Sigmoid colon (tissue), 7 donors: Measurements from ENCODE around the gene SULT1E1. TPM values are rescaled to one million over a fixed set of nuclear protein-coding genes. Genes with fewer than 3 reads are reported as not detected.

Experiments used
- DNase-seq: peaks from one replicate; pipeline ENCODE4 v3.0.0-alpha.2; 2019
- H3K27ac ChIP-seq, 4 donors: fragments of 200-600 bp; sonication (generic); one replicate each; pipeline ENCODE4 v1.5.1; 2016 to 2019; ENCODE audit warnings: mild to moderate bottlenecking in 1 of 4
- H3K27me3 ChIP-seq, 3 donors: fragments of 200-600 bp; sonication (generic); one replicate each; pipeline ENCODE4 v1.5.1; 2019; ENCODE audit warnings: mild to moderate bottlenecking in 1 of 3
- H3K36me3 ChIP-seq, 4 donors: fragments of 200-600 bp; sonication (generic); one replicate each; pipeline ENCODE4 v1.5.1; 2016 to 2019
- H3K4me1 ChIP-seq, 4 donors: fragments of 200-600 bp; sonication (generic); one replicate each; pipeline ENCODE4 v1.5.1; 2017 to 2019
- H3K4me3 ChIP-seq, 4 donors: fragments of 200-600 bp; sonication (generic); one replicate each; pipeline ENCODE4 v1.5.1; 2017 to 2019; ENCODE audit warnings: mild to moderate bottlenecking in 2 of 4, moderate library complexity in 1 of 4
- H3K9me3 ChIP-seq, 4 donors: fragments of 200-600 bp in 3 of 4; sonication (generic) in 3 of 4; one replicate each; pipeline versions ENCODE4 v1.5.1 to v1.6.1; 2013 to 2019
- EP300 ChIP-seq, 4 donors: sonication (generic); formaldehyde crosslinking; IDR thresholded peaks; one replicate each; pipeline ENCODE4 v1.6.1; 2017; ENCODE audit warnings: antibody characterized with exemption in 4 of 4
- POLR2A ChIP-seq, 2 donors: fragments of 450-650 bp; IDR thresholded peaks; one replicate each; pipeline ENCODE4 v1.6.1; 2016; ENCODE audit warnings: antibody characterized with exemption in 2 of 2, mild to moderate bottlenecking in 2 of 2, moderate library complexity in 2 of 2
- POLR2AphosphoS5 ChIP-seq, 4 donors: sonication (generic); formaldehyde crosslinking; IDR thresholded peaks; one replicate each; pipeline ENCODE4 v1.6.1; 2017; ENCODE audit warnings: antibody characterized with exemption in 4 of 4
- WGBS, 2 donors: extraction: QIAGEN DNeasy Blood & Tissue Kit; methylation state at CpG; one replicate each; pipeline ENCODE4 v1.1.7; 2013; 5-methylcytosine and 5-hydroxymethylcytosine counted together
- intact Hi-C: fragments of 100-400 bp; cut with DNase I; formaldehyde crosslinking; loops from one replicate; pipeline ENCODE4 v1.15.1; 2023
- polyA plus RNA-seq, 3 donors: library from polyadenylated mRNA; stranded (reverse); fragments of 200-250 nt; gene quantifications; one replicate each; pipeline ENCODE4 v1.2.3, GENCODE V29; 2013
- total RNA-seq, 4 donors: library from RNA; depleted of rRNA; stranded (reverse); fragments of >200 nt; gene quantifications; one replicate each; pipeline ENCODE4 v1.1.0, GENCODE V29; 2016
- TF ChIP-seq, protein P1 (sequence below), 4 experiments: fragments of 450-650 bp in 3 of 4; fragments of 200-600 bp in 1 of 4; IDR thresholded peaks; one replicate each; pipeline ENCODE4 v1.5.1; 2016 to 2019; ENCODE audit warnings: antibody characterized with exemption in 4 of 4, mild to moderate bottlenecking in 3 of 4, moderate library complexity in 2 of 4
- donor health status: healthy with polysubstance abuse.
- donor health status: Bipolar disorder and iron deficiency.
- donor health status: healthy.

The SULT1E1 gene
- total and polyA plus RNA-seq, 7 donors = 0.69 TPM; not detected in 6

DNA sequence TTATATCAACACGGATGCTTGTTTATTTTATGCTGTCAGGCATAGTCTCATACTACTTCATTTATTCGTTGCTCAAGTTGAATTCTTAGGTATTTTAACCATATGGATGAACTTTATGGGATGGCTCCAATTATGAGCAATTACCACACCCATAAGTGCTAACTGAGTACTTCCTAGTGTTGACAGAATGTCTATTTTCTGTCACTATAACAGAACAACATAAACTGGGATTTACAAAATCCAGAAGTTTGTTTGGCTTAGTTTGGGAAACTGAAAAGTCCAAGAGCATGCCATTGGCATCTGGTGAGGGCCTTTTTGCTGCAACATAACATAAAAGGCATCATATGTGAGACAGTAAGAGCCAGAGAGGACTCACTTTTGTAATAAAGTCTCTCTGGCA, 21.0 kb downstream of the SULT1E1 start:
- no peak overlapping the region for H3K27ac ChIP-seq
- intact Hi-C loops = no loop called here
- TF ChIP-seq POLR2AphosphoS5 (IDR thresholded peaks at IDR 0.05) = no peak
- TF ChIP-seq, protein P1, sequence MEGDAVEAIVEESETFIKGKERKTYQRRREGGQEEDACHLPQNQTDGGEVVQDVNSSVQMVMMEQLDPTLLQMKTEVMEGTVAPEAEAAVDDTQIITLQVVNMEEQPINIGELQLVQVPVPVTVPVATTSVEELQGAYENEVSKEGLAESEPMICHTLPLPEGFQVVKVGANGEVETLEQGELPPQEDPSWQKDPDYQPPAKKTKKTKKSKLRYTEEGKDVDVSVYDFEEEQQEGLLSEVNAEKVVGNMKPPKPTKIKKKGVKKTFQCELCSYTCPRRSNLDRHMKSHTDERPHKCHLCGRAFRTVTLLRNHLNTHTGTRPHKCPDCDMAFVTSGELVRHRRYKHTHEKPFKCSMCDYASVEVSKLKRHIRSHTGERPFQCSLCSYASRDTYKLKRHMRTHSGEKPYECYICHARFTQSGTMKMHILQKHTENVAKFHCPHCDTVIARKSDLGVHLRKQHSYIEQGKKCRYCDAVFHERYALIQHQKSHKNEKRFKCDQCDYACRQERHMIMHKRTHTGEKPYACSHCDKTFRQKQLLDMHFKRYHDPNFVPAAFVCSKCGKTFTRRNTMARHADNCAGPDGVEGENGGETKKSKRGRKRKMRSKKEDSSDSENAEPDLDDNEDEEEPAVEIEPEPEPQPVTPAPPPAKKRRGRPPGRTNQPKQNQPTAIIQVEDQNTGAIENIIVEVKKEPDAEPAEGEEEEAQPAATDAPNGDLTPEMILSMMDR (IDR thresholded peaks at IDR 0.05) = no peak
- no peak for TF ChIP-seq EP300 (IDR thresholded peaks at IDR 0.05)
- TF ChIP-seq POLR2A (IDR thresholded peaks at IDR 0.05) = no peak
- H3K36me3 ChIP-seq = no peaks in the 10 kb centered on the region
- no peaks in the 10 kb centered on the region for H3K4me1 ChIP-seq
- DNase-seq = no peak
- no peaks in the 10 kb centered on the region for H3K27me3 ChIP-seq
- H3K4me3 ChIP-seq = no peak overlapping the region
- 48 to 77% methylated on average over 2 of the region's 2 CpGs for WGBS, 2 donors
- no peaks in the 10 kb centered on the region for H3K9me3 ChIP-seq

DNA sequence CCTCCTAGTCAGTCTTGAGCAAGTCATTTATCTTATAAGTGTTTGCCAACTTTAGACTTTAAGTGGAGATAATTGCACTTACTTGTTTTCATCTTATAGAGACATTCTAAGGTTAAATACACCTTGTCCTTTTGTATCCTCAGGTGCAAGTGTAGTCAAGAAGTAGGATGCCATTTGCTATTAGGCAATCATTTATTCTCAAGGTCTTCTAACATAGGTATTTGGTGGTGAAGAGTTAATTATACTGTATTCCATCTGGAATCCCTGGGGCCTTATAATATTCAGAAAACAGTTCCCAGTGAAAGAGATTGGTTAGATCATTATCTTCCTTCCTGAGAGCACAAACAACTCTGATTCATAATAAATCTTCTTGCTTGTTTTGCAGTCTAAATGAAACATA, 23.7 kb downstream of the SULT1E1 start:
- H3K4me1 ChIP-seq = no peaks in the 10 kb centered on the region

DNA sequence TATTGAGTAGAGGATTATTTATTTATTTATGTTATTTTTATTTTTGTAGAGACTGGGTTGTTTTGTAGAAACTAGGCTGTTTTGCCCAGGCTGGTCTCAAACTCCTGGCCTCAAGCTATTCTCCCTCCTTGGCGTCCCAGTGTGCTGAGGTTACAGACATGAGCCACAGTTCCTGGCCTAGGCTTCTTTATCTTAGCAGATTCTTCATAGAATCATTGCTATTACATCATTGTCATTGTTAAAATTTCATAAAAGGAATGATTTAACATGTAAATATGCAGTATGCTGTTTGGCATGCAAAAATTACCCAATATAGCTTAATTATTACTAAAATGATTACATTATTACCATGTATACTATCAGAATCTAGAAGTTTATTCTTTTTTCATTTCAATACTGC, 24.2 kb downstream of the SULT1E1 start:
- intact Hi-C loops = no loop called here
- DNase-seq = no peak
- Histone ChIP-seq H3K27ac (no peak overlapping the region), H3K9me3 (no peaks in the 10 kb centered on the region), H3K36me3 (no peaks in the 10 kb centered on the region), H3K27me3 (no peaks in the 10 kb centered on the region), H3K4me3 (no peak overlapping the region), H3K4me1 (no peaks in the 10 kb centered on the region)
- TF ChIP-seq POLR2A (IDR thresholded peaks at IDR 0.05) (no peak), EP300 (IDR thresholded peaks at IDR 0.05) (no peak), POLR2AphosphoS5 (IDR thresholded peaks at IDR 0.05) (no peak)
- TF ChIP-seq, protein P1 (IDR thresholded peaks at IDR 0.05) = no peak
- WGBS, 2 donors = 89 to 94% methylated on average over 1 of the region's 1 CpG

More for the DNA sequence above, 23.7 kb downstream of the SULT1E1 start:
- no peak overlapping the region for H3K4me3 ChIP-seq
- intact Hi-C loops = no loop called here
- no peak for TF ChIP-seq EP300 (IDR thresholded peaks at IDR 0.05)
- TF ChIP-seq POLR2AphosphoS5 (IDR thresholded peaks at IDR 0.05) = no peak
- TF ChIP-seq POLR2A (IDR thresholded peaks at IDR 0.05) = no peak
- TF ChIP-seq, protein P1 (IDR thresholded peaks at IDR 0.05) = no peak
- H3K27me3 ChIP-seq = no peaks in the 10 kb centered on the region
- H3K9me3 ChIP-seq = no peaks in the 10 kb centered on the region
- H3K27ac ChIP-seq = no peak overlapping the region
- no peaks in the 10 kb centered on the region for H3K36me3 ChIP-seq
- no peak for DNase-seq

DNA sequence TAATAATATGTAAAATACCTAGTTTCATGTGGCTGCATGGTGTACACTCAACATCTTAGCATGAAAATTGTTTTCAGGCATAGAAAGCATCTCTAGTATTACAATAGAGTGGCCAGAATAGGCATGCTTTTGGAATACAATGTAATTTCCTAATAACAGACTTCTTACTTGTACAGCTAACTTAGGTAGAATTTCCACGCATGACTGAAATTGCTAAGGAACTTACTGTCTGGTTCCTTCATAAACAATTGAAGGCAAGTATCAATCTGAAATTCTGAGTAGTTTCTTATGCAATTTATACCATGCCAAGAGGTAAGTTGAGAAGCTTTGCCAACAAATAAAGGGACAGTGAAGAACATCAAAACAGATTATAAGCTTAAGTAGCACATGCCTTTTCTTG, 26.7 kb downstream of the SULT1E1 start:
- WGBS, 2 donors = 52 to 81% methylated on average over 1 of the region's 1 CpG
- no peak overlapping the region for H3K4me3 ChIP-seq
- H3K36me3 ChIP-seq = no peaks in the 10 kb centered on the region
- H3K9me3 ChIP-seq = no peaks in the 10 kb centered on the region
- intact Hi-C loops = no loop called here
- no peak overlapping the region for H3K27ac ChIP-seq
- no peak for DNase-seq
- H3K27me3 ChIP-seq = no peaks in the 10 kb centered on the region
- TF ChIP-seq, protein P1 (IDR thresholded peaks at IDR 0.05) = no peak
- TF ChIP-seq POLR2A (IDR thresholded peaks at IDR 0.05) = no peak
- no peaks in the 10 kb centered on the region for H3K4me1 ChIP-seq

DNA sequence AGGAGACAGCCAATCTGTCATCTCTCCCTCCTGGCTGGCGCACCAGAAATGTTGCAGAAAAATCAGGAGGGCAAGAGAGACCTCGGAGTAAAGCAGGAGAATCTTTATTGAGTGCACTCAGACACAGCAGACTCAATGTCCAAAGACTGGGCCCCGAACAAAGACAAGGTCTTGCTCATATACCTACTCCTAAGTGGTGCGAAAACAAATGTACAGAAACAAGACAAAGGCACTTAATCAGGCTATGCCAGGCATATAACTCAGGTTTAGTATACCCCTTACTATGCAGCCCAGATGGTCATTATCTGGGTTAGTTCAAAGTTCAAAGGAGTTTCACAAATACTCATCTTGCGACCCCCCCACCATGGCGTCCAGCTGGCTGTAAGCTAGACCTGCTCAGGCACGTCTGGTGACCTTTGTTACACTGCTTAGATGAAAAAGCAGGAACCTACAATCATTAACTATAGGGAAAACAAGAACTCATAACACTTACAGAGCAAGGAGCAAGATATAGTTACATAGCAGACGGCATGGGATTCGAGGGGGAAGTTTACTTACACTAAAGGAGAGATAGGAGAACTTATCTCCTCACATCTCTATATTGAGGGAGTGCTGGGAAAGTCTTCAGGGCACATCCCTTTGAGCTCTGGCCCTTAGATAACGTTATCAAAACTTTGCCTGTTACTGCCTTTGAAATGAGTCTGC, 27.5 kb downstream of the SULT1E1 start:
- Histone ChIP-seq H3K9me3 (no peaks in the 10 kb centered on the region), H3K4me3 (no peak overlapping the region), H3K4me1 (no peaks in the 10 kb centered on the region), H3K27me3 (no peaks in the 10 kb centered on the region), H3K27ac (no peak overlapping the region), H3K36me3 (no peaks in the 10 kb centered on the region)
- DNase-seq = no peak
- WGBS, 2 donors = 26 to 69% methylated on average over 10 of the region's 10 CpGs
- TF ChIP-seq POLR2A (IDR thresholded peaks at IDR 0.05) (no peak), POLR2AphosphoS5 (IDR thresholded peaks at IDR 0.05) (no peak), EP300 (IDR thresholded peaks at IDR 0.05) (no peak)
- TF ChIP-seq, protein P1 (IDR thresholded peaks at IDR 0.05) = no peak
- intact Hi-C loops = no loop called here
